Esophagus muscularis mucosa (tissue), 4 donors: ENCODE measurements around the gene NSD2. TPM values are rescaled to one million over a fixed set of nuclear protein-coding genes. Genes with fewer than 3 reads are reported as not detected.
A peak's percentile ranks its signal among the peaks of the same experiment; 100 is the strongest.

Experiments
- DNase-seq: peaks from one replicate; pipeline ENCODE4 v3.0.0-alpha.2; 2017; ENCODE audit errors: extremely low spot score
- H3K27ac ChIP-seq, 4 donors: fragments of 200-600 bp; sonication (generic); replicated peaks in 1 of 4; 1 replicate in 3 of 4; 2 replicates in 1 of 4; pipeline ENCODE4 v1.5.1; 2016 to 2019; ENCODE audit warnings: mild to moderate bottlenecking in 1 of 4
- H3K27me3 ChIP-seq, 4 donors: fragments of 200-600 bp; sonication (generic); one replicate each; pipeline versions ENCODE4 v1.5.1 to v1.6.0; 2016 to 2019
- H3K36me3 ChIP-seq, 4 donors: fragments of 200-600 bp; sonication (generic); one replicate each; pipeline ENCODE4 v1.5.1; 2016 to 2019
- H3K4me1 ChIP-seq, 4 donors: fragments of 200-600 bp; sonication (generic); one replicate each; pipeline ENCODE4 v1.5.1; 2016 to 2019
- H3K4me3 ChIP-seq, 4 donors: fragments of 200-600 bp; sonication (generic); 1 replicate in 2 of 4; 2 replicates in 2 of 4; pipeline ENCODE4 v1.5.1; 2016 to 2019; ENCODE audit warnings: mild to moderate bottlenecking in 4 of 4, moderate library complexity in 1 of 4
- H3K9me3 ChIP-seq, 4 donors: fragments of 200-600 bp; sonication (generic); 1 replicate in 3 of 4; 2 replicates in 1 of 4; pipeline ENCODE4 v1.5.1; 2016 to 2019
- CTCF ChIP-seq, 3 experiments: fragments of 200-600 bp in 2 of 3; fragments of 450-650 bp in 1 of 3; sonication (generic) in 2 of 3; IDR thresholded peaks; one replicate each; pipeline ENCODE4 v1.5.1; 2017 to 2019; ENCODE audit warnings: antibody characterized with exemption in 3 of 3, mild to moderate bottlenecking in 2 of 3, moderate library complexity in 1 of 3
- EP300 ChIP-seq: sonication (generic); formaldehyde crosslinking; IDR thresholded peaks from one replicate; pipeline ENCODE4 v1.6.1; 2017; ENCODE audit warnings: antibody characterized with exemption
- POLR2A ChIP-seq: fragments of 450-650 bp; IDR thresholded peaks from one replicate; pipeline ENCODE4 v1.6.1; 2017; ENCODE audit warnings: antibody characterized with exemption, moderate library complexity, mild to moderate bottlenecking, low read depth
- POLR2AphosphoS5 ChIP-seq, 2 donors: sonication (generic); formaldehyde crosslinking; IDR thresholded peaks; one replicate each; pipeline ENCODE4 v1.6.1; 2017; ENCODE audit warnings: antibody characterized with exemption in 2 of 2
- WGBS: methylation state at CpG from one replicate; pipeline ENCODE4 v1.1.5; 2018; 5-methylcytosine and 5-hydroxymethylcytosine counted together
- intact Hi-C: fragments of 100-400 bp; cut with DNase I; formaldehyde crosslinking; loops from one replicate; pipeline ENCODE4 v1.15.1; 2023
- total RNA-seq, 4 donors: library from RNA; depleted of rRNA; stranded (reverse); fragments of >200 nt; gene quantifications; one replicate each; pipeline versions ENCODE4 v1.1.0 to v1.2.1, GENCODE V29; 2016

NSD2 gene
- total RNA-seq, 4 donors from 2014 or later = 31.8 to 44.2 (median 37.5) TPM

- intact Hi-C loops = no loop called here
- 88% methylated on average over 7 of the region's 7 CpGs for WGBS
- peaks cover 0 to 56% (median 15%) of the 10 kb centered on the region in 4 donors for H3K27me3 ChIP-seq
Measured at GRCh38 chr4:1866189-1866661, 5.0 kb upstream of the NSD2 start.

GRCh38 chr4:1868293-1868692, 2.9 kb upstream of the NSD2 start:
- intact Hi-C loops = no loop called here
- peaks cover 0 to 44% (median 11%) of the 10 kb centered on the region in 4 donors for H3K27me3 ChIP-seq
- no peak overlapping the region for H3K4me3 ChIP-seq
- no peak for TF ChIP-seq EP300
- no peak for TF ChIP-seq POLR2AphosphoS5 (IDR thresholded peaks at IDR 0.05)
- no peak for TF ChIP-seq CTCF (IDR thresholded peaks at IDR 0.05)
- TF ChIP-seq POLR2A = no peak
- no peaks in the 10 kb centered on the region for H3K9me3 ChIP-seq
- H3K27ac ChIP-seq = no peak overlapping the region
- 72% methylated on average over 5 of the region's 5 CpGs for WGBS
- H3K36me3 ChIP-seq = no peaks in the 10 kb centered on the region
- peaks cover 9 to 24% (median 21%) of the 10 kb centered on the region in 4 donors for H3K4me1 ChIP-seq
- DNase-seq = no peak

More at GRCh38 chr4:1866189-1866661, 5.0 kb upstream of the NSD2 start:
- peaks cover 7 to 18% (median 14%) of the 10 kb centered on the region in 4 donors for H3K4me1 ChIP-seq
- TF ChIP-seq POLR2A (no peak), POLR2AphosphoS5 (IDR thresholded peaks at IDR 0.05) (no peak), EP300 (no peak), CTCF (IDR thresholded peaks at IDR 0.05) (no peak)
- H3K4me3 ChIP-seq = no peak overlapping the region
- no peak for DNase-seq
- H3K27ac ChIP-seq = no peak overlapping the region
- no peaks in the 10 kb centered on the region for H3K9me3 ChIP-seq
- no peaks in the 10 kb centered on the region for H3K36me3 ChIP-seq

- WGBS = 87% methylated on average over 3 of the region's 3 CpGs
- Histone ChIP-seq H3K9me3 (no peaks in the 10 kb centered on the region), H3K4me1 (peaks cover 12 to 30% (median 25%) of the 10 kb centered on the region in 4 donors), H3K27ac (no peak overlapping the region), H3K4me3 (no peak overlapping the region), H3K36me3 (no peaks in the 10 kb centered on the region), H3K27me3 (peaks cover 0 to 38% (median 5%) of the 10 kb centered on the region in 4 donors)
- DNase-seq = no peak
- intact Hi-C loops = no loop called here
- TF ChIP-seq EP300 (no peak), POLR2AphosphoS5 (IDR thresholded peaks at IDR 0.05) (no peak), CTCF (IDR thresholded peaks at IDR 0.05) (no peak), POLR2A (no peak)
Measured at GRCh38 chr4:1868912-1869311, 2.3 kb upstream of the NSD2 start.

GRCh38 chr4:1869530-1870327, 1.5 kb upstream of the NSD2 start:
- H3K4me3 ChIP-seq = peak overlapping the region; percentile 72 to 96 (median 83)
- no peaks in the 10 kb centered on the region for H3K9me3 ChIP-seq
- 60% methylated on average over 15 of the region's 19 CpGs for WGBS
- no peak for DNase-seq
- intact Hi-C loops = no loop called here
- H3K4me1 ChIP-seq = peaks cover 12 to 33% (median 25%) of the 10 kb centered on the region in 4 donors
- H3K27ac ChIP-seq = peak overlapping the region; percentile 95 to 99 (median 99)
- TF ChIP-seq POLR2AphosphoS5 (IDR thresholded peaks at IDR 0.05) (no peak), POLR2A (no peak), CTCF (IDR thresholded peaks at IDR 0.05) (no peak), EP300 (no peak)
- H3K27me3 ChIP-seq = peaks cover 0 to 30% (median 0%) of the 10 kb centered on the region in 4 donors
- no peaks in the 10 kb centered on the region for H3K36me3 ChIP-seq

- intact Hi-C loops = no loop called here
- no peaks in the 10 kb centered on the region for H3K36me3 ChIP-seq
- peak; percentile 95 for DNase-seq
- no peak for TF ChIP-seq POLR2A
- no peak for TF ChIP-seq POLR2AphosphoS5 (IDR thresholded peaks at IDR 0.05)
- no peak for TF ChIP-seq CTCF (IDR thresholded peaks at IDR 0.05)
- no peak for TF ChIP-seq EP300
- H3K27ac ChIP-seq = peak overlapping the region; percentile 95 to 99 (median 99)
- peaks cover 0 to 25% (median 0%) of the 10 kb centered on the region in 4 donors for H3K27me3 ChIP-seq
- H3K9me3 ChIP-seq = no peaks in the 10 kb centered on the region
- H3K4me3 ChIP-seq = peak overlapping the region; percentile 72 to 96 (median 83)
- 0% methylated on average over 20 of the region's 22 CpGs for WGBS
- H3K4me1 ChIP-seq = peaks cover 12 to 33% (median 25%) of the 10 kb centered on the region in 4 donors
Measured at GRCh38 chr4:1870328-1870577, 940 bp upstream of the NSD2 start.
